GM04504 (cell line): ENCODE data around the gene CLEC2D.
"Not testable (repeated sequence)": the region's sequence is repeated elsewhere in the genome, so short reads cannot be mapped to it uniquely, and the experiment has no call there.

Source experiments
- DNase-seq: peaks from one replicate; pipeline ENCODE4 v3.0.0-alpha.2; 2012; ENCODE audit warnings: low read depth

CLEC2D gene, protein sequence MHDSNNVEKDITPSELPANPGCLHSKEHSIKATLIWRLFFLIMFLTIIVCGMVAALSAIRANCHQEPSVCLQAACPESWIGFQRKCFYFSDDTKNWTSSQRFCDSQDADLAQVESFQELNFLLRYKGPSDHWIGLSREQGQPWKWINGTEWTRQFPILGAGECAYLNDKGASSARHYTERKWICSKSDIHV

DNA sequence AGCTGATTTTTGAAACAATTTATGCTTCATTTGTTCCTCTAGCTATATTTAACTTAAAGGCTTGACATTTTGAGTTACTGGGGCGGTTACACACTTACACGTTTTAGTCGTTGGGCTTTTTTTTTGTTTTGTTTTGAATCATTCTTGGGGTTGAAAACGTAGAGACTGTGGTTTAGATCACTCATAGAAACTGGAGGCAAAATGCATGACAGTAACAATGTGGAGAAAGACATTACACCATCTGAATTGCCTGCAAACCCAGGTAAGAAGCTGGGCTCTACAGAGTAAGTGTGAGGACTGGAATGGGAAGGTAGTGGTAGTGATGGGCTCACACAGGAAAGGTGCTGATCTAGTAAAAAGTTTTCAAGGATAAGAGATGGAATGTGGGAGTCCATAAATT lies at the start of gene CLEC2D:
Gene CLEC2D (plus strand): TSS at position 180 of the 400 bp plus-strand sequence. CDS start 22 bp downstream, at position 202.
- DNase-seq: no peak

DNA sequence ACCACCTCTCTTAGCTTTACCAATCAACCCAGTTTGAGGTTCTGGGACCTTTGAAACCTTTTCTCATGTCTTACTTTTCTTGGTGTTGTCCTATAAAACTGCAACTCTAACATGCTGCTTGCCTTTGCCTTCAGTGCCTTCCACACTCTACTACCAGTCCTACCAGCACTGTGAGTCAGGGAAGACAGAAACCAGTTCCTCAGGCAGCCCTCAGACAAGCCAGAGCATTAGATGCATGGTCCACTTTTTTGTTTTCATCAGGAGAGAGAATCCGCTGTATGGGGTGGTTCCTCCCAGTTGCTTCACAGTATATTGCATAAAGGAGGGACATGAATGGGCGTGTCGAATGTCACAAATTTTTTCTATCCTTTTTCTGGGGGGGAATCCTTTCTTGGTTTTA lies 44.5 kb upstream of the CLEC2D start:
- no peak for DNase-seq

DNA sequence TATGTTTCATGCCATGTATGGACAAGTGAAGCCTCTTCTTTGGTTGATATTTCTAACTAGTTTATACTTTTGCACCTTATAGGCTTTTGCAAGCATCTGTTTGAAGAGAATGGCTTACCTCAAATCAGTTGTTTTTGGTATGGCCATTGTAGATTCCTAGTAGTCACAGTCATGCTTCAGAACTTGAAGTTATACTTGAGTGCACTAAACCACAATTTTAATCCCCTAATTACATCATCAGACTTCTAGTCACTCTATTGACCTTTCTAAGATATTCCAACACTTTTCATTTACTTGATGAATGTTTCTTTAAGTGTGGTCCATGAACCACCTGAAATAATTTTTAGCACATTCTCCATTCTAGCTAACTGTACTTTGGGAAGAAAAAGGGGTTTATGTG lies 43.2 kb upstream of the CLEC2D start:
- DNase-seq: no peak

DNA sequence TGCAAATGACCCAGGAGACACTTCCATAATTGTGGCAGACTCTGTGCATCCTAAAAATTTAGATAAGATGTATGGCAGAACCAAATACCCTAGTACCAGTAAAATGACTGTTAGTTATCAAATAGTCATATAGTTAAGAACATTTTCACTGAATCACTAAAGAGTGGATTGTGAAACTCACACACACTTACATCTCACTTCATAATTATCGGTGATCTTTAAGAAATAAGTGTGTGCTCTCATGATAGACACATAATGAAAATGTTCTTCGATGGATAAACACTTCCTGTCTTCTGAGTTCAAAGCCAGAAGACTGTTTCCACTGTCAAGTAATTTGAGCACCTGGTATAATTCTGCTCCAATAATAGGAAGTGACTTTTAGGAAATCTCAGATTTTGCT lies 42.7 kb upstream of the CLEC2D start:
- DNase-seq: no peak

DNA sequence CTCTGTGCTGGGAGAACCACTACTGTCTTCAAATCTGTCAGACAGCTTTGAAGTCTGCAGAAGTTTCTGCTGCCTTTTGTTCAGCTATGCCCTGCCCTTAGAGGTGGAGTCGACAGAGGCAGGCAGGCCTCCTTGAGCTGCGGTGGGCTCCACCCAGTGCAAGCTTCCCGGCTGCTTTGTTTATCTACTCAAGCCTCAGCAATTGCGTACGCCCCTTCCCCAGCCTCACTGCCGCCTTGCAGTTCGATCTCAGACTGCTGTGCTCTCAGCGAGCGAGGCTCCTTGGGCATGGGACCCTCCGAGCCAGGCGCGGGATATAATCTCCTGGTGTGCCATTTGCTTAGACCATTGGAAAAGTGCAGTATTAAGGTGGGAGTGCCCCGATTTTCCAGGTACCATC lies 36.7 kb upstream of the CLEC2D start:
- DNase-seq: no peak

DNA sequence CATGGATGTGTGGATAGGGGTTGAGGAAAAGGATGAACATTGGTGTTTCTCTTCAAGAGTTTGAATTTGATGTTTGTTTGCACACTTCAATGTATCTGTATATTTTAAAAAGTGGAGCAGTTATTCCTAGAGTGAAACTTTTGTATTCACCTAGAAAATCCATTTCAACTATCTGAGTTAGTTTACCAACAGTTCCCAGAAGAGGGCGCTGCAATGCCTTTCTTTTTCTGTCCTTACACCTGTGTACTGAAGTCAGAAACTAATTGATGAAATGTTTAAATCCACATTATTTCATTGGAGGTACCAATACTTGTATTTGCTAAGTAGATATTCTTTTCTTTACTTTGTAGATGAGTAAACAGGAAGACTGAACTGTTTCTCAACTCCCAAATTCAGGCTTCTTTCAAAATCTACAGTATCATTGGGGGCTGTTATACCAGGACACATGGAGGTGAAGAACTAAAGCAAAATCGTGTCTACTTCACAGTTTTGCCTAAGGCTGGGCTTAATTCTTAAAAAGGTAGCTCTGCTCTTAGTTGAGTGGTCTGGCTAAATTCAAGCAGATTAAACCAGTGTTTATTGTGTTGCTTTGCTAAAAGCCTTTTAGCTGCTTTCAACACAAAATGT lies 35.2 kb upstream of the CLEC2D start:
- no peak for DNase-seq

DNA sequence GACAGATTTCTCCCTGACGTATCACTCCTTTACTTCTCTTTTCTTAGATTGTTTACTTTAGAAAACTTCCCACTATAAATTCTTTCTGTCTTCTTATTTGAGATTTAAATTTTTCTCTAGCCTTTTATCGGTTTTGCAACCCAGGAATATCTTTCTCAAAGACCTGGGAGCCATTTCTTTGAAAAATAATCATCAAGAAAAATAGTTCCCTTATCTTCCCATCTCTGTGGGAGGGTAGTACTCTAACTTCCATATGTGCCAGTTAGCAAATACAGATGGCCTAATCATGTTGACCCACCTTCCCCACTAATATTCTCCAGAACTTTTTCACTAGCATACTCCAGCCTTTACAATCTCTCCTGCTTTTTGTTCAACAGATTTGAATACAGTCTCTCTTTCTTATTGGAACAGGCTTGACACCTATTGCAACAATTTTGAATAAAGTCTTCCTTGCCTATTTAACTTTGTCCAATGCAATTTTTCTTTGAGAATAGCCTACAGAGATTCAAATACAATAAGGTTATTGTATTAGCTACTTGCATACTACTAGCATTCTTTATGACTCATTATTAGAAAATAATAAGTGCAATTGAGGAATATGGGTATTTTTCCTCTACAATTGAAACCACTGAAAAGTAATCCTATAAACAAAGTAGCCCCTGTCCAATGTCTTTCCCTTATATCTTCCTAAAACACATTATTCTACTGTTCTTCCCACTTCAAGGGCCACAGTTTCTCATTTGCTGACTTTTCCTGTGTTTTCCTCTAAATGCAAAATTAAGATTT lies 34.4 kb upstream of the CLEC2D start:
- no peak for DNase-seq

DNA sequence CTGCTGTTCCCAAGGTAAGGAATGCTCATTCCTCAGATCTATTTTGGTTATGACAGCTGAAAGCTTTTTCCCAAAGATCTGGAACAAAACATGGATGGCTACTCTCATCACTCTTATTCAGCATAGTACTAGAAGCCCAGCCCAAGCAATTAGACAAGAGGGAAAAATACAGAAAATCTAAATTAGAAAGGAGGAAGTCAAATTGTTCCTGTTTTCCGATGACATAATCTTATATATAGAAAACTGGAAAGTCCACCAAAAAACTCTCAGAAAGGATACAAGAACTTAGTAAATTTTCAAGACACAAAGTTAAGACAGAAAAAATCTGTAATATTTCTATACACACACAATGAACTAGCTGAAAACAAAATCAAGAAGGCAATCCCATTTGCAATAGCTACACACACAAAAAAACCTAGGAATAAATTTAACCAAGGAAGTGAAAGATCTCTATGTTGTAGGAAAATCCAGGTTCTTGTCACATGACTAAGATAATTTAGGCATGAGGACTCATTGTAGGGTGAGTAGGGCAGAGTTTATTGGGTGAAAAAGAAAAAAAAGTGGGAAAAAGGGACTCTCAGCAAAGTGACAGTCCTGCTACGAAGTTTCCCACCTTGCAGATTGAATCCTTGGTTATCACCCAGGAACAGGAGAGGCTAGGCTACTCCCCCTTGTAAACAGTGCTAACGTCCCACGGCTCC lies 33.2 kb upstream of the CLEC2D start:
- DNase-seq: no peak

DNA sequence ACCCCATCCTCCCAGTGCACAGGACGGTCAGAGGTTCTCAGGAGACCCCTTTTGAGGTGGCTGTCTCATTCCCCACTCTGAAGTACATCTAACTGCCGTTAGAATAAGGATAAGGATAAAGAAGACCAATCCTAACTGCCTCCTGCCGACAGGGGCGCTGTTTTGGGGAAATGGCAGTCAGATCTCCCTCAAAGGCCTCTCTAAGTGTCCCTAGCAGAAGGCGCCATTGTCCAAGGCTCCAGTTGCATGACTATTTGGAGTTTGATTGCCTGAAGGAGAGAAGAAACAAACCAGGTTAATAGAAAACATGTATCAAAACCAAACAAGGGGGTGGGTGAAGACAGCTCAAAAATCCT lies 32.7 kb upstream of the CLEC2D start:
- no peak for DNase-seq

DNA sequence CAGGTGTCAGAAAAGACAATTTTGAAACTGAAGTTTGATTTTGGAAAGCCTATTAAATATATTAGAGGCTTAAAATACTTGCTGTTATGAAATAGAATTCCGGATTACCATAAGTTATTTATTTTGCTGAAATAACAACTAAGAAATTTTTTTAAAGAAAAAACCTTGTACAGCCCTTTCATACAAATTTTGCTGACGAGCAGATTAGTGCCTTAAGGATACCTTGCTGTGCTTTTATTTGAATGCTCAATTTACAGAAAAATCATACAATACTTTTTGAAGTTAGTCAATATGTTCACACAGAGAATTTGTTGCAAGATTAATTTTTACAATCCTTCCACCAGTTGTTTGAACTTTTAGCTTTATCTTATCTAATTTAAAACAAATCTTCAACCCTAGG lies 29.5 kb upstream of the CLEC2D start:
- no peak for DNase-seq

DNA sequence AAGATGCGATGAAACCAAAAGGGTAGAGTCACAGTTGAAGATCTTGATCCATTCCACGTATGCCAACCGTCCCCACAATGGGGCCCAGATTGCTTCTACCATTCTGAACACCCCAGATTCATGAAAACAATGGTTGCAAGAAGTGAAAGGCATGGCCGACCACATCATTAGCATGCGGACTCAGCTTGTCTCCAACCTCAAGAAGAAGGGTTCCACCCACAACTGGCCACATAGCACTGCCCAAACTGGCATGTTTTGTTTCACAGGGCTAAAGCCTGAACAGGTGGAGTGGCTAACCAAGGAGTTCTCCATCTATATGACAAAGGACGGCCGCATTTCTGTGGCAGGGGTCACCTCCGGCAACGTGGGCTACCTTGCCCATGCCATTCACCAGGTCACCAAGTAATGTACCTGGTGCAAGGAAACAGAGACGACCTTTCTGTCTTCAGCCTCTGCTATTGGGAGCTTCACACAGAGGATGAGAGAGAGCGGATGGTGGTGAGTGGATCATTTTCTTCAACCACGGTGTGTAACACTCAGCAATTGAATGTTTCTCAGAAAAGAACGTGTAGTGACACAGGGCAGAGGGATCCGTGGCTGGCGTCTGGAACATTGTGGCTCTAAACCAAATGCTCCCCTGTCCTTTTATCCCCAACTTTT lies 26.8 kb upstream of the CLEC2D start:
- no peak for DNase-seq

DNA sequence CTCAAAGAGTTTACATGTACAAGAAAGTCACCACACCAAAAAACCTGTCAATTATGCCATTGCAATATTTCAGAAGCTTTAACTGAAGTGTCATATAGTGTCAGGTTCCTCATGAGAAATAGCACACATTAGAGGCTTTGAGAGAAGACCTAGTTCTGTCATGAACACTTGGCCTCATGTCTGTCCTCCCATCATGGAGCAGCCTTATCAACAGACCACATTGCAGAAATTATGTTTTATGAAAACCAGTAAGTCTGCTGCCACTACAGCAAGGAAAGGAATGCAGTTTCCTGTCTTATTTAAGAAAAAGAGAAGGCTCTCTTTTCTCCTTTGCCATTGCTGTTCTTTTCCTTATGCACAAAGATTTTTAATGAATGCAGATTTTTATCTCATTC lies 26.2 kb upstream of the CLEC2D start:
- no peak for DNase-seq

DNA sequence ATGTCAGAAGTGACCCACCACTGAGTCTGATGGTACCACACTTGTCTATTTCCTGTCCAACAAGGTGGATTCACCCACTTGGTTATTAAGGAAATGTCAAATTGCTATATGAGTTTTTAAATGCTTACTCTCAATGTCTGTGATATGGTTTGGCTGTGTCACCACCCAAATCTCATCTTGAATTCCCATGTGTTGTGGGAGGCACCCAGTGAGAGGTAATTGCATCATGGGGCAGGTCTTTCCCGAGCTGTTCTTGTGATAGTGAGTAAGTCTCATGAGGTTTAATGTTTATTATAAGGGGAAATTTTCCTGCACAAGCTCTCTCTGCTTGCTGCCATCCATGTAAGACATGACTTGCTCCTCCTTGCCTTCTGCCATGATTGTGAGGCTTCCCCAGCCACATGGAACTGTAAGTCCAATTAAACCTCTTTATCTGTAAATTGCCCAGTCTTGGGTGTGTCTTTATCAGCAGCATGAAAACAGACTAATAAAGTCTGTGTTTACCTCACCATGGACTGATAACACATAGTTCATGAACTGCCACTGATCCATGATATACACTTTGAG lies 24.4 kb upstream of the CLEC2D start:
- not testable (repeated sequence) for DNase-seq

DNA sequence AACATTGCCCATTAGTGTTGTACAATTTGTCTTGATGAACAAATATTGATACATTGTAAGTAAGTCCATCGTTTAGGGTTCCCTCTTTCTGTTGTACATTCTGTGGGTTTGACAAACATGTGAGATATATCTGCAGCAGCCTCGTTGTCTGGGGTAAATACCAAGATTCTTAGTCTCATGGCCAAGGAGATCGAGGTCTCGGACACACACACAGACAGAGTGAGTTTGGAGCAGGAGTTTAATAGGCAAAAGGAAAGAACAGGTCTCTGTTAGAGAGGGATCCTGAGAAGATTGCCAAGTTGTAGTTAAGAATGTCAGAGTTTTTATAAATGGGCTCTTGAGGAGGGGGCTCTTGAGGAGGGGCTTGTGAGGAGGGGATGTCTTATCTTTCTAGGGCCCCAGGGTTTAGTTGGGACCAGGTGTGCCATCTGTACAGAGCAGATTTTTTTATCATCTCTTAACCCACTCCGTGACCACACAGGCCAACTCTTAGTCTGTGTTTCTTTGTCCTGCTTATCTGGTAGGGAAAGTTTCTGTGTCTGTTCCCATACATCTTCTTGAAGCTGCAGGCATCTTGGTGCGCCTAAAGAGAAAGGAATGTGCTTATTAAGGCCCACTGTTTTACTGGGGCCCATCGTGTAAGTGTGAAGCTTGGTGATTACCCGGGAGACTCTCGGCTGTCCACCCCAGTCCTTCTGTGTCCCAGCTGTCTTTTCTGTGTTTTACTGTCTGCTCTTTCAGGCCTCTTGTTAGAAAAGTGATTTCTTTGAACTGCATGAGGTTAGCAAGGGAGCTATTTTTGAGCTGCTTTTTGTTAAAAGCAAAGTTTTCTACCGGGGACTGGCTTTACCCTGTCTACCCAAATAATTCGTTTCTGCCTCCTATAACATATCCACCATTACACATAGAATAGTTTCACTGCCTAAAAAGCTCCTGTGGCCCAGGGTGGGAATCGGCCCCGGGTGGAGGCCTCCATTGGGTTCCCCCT lies 22.4 kb upstream of the CLEC2D start:
- no peak for DNase-seq

DNA sequence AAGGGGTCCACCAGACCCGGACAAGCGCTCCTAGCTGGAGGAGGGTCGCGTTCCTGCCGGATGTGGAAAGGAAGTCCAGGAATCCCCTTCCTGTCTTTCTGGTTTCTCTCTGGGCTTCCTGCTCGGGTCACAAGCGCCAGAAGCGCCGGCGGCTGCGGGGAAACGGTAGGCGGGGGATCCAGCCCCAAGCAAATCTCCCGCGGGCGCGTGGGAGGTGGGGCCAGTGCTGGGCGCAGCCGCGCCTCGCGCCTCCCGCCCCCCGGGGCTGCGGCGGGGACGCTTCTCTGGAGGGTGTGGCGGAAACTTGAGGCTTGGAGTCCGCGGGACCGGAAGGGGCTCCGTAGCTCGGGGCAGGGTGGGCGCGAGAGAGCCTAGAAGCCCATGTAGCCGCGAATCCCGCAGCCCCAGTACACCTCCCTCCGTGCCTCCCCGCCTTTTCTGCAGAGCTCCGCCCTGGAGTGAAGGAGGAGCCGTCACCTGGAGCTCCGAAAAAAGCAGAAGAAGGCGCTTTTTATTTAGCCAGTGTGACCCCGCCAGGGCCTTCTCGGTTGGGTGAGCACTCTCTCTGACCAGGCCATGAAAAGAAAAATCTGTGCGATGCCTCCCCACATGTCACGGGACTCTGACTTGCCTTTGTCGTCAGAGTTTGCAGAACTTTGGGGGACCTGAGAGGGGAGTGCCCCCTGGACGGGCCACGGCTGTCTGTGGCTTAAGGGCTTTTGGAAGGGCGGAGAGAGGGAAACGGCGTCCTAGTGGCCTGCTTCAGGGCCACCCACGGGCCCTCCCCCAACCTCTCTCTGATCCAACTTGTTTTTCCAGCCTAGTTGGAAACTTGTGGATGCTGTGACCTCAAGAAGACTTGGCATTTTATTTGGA lies 21.4 kb upstream of the CLEC2D start:
- DNase-seq: peak; percentile 60

DNA sequence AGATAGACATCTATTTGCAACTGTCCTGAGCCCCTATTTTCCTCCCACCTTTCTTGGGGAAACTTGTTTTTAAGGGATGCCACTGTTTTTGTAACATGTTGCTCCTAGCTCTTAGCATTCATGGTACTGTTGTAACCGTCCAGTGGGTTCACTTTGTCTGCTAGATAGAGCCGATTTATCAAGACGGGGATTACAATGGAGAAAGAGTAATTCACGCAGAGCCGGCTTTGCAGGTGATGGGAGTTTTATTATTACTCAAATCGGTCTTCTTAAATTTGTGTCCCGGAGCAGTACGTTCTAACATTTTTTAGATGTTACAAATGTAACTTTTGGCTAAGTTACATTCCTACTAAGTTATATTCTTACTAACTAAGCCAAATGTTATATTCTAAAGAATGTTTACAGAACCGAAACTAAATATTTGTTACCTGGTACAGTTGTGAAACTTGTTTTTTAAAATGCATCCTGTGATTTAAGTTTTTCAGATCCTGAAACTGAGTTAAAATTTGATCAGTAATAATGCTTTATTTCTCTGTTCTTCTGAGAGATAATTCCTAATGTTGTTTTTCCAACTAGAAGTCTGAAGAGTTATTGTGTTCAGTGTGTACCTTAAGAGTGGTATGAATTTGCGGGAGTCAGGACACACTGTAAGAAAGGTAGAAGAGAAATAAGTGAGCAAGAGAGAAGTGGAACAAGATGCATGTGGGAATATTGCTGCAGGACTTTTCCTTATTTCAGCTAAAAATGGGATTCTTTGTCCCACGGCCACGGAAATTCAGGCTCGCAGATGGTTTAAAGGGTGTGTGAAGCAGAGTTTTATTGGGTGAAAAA lies 20.6 kb upstream of the CLEC2D start:
- no peak for DNase-seq

DNA sequence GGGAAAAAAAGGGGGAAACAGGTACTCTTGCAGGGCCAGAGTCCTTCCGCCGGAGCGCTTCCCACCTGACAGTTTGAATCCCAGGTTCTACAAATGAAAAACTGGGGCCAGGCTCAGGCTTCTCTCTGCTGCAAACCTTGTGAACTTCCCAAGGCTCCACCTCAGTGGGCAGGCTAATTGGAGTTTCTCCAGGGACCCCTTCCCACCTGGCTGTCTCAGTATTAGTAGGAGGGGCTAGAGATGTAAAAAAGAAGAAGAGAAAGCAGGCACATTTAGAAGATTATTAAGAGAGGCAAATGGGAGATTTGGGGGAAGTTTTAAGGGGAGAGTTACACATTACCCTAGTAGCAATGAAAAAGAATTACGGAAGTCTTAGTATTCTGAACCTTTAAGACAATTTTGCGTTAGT lies 20.0 kb upstream of the CLEC2D start:
- no peak for DNase-seq

DNA sequence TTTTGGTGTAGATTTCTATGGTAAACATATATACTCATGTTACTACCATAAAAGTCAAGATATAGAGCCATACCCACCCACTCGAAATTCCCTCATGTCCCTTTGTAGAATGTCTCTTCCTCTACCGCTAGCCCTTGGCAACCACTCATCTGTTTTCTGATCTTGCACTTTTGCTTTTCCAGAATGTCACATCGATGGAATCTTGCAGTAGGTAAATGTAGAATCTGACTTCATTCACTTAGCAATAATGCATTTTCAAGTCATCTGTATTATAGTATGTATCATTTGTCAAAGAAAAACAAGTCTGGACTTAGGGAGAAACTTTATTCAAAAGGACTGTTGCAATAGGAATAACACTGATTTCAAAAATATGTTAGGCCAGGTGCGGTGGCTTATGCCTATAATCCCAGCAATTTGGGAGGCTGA lies 19.3 kb upstream of the CLEC2D start:
- no peak for DNase-seq

DNA sequence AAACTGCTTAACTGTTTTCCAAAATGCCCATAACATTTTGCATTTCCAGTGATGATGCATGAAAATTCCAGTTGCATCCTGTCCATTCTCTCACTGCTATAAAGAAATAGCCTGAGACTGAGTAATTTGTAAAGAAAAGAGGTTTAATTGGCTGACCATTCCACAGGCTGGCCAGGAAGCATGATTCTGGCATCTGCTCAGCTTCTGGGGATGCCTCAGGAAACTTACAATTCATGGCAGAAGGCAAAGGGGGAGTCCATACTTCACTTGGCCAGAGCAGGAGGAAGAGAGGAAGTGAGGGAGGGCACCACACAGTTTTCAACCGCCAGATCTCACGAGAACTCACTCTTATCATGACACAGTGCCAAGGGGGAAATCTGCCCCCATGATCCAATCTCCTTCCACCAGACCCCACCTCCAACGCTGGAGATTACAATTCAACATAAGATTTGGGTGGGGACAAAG lies 18.2 kb upstream of the CLEC2D start:
- peak; percentile 67 for DNase-seq
